Activated CD4-positive, alpha-beta T cell treated with anti-CD3 and anti-CD28 coated beads, Interleukin-2, amount 10 ng/mL, durations not matched to agents 24 days and 14 days (primary cell): Measurements from ENCODE around the gene MITF. TPM values are rescaled to one million over a fixed set of nuclear protein-coding genes. Genes with fewer than 3 reads are reported as not detected.

Experiments
- DNase-seq: peaks from one replicate; pipeline ENCODE4 v3.0.0; 2022
- H3K27ac Mint-ChIP-seq: one replicate; pipeline ENCODE4 v1.8.0; 2022; ENCODE audit warnings: mild to moderate bottlenecking, mixed read lengths
- H3K27me3 Mint-ChIP-seq: one replicate; pipeline ENCODE4 v1.8.0; 2022; ENCODE audit warnings: mixed read lengths
- H3K36me3 Mint-ChIP-seq: one replicate; pipeline ENCODE4 v1.8.0; 2022; ENCODE audit warnings: low read depth, mild to moderate bottlenecking, mixed read lengths
- H3K4me1 Mint-ChIP-seq: one replicate; pipeline ENCODE4 v1.8.0; 2021; ENCODE audit warnings: mixed read lengths
- H3K4me3 Mint-ChIP-seq: one replicate; pipeline ENCODE4 v1.8.0; 2022; ENCODE audit warnings: mild to moderate bottlenecking, moderate library complexity, mixed read lengths
- H3K9me3 Mint-ChIP-seq: one replicate; pipeline ENCODE4 v1.8.0; 2021; ENCODE audit warnings: mixed read lengths
- intact Hi-C: fragments of 100-400 bp; cut with micrococcal nuclease; formaldehyde crosslinking; loops from one replicate; pipeline ENCODE4 v1.15.1; 2023
- total RNA-seq: library from RNA; stranded (reverse); gene quantifications from 2 replicates; pipeline ENCODE4 v1.2.3, GENCODE V29; 2022

Gene MITF
- total RNA-seq, 1 donor from 2014 or later, result 0.16 TPM

GRCh38 chr3:70010346-70010745 is 271.1 kb downstream of the MITF start:
- intact Hi-C loops, result no loop called here
- no peak overlapping the region for H3K4me3 Mint-ChIP-seq
- no peak overlapping the region for H3K27ac Mint-ChIP-seq
- no peaks in the 10 kb centered on the region for H3K4me1 Mint-ChIP-seq
- H3K9me3 Mint-ChIP-seq, result peaks cover 3% of the 10 kb centered on the region
- H3K36me3 Mint-ChIP-seq, result no peaks in the 10 kb centered on the region
- DNase-seq, result no peak
- no peaks in the 10 kb centered on the region for H3K27me3 Mint-ChIP-seq

- Mint-ChIP-seq H3K36me3 (no peaks in the 10 kb centered on the region), H3K9me3 (peaks cover 3% of the 10 kb centered on the region), H3K4me3 (no peak overlapping the region), H3K27me3 (no peaks in the 10 kb centered on the region), H3K4me1 (no peaks in the 10 kb centered on the region), H3K27ac (no peak overlapping the region)
- intact Hi-C loops, result no loop called here
- no peak for DNase-seq
Measured at GRCh38 chr3:70011582-70011981, 272.3 kb downstream of the MITF start.
